SH-SY5Y (cell line): Measurements from ENCODE around the gene PTPRA.

Source experiments
- GATA2 ChIP-seq: IDR thresholded peaks from 2 replicates; pipeline ENCODE4 v1.6.1; 2011; ENCODE audit warnings: mild to moderate bottlenecking, low read depth, low read length
- GATA3 ChIP-seq: IDR thresholded peaks from 2 replicates; pipeline ENCODE4 v1.6.1; 2011; ENCODE audit warnings: low read depth, mild to moderate bottlenecking, low read length, moderate library complexity

PTPRA gene

GRCh38 chr20:3013771-3014170 is 140.5 kb downstream of the PTPRA start:
- TF ChIP-seq GATA2: no peak
- TF ChIP-seq GATA3: no peak

- TF ChIP-seq GATA2 (no peak), GATA3 (no peak)
Observed at GRCh38 chr20:3014179-3014578, 140.9 kb downstream of the PTPRA start.

- TF ChIP-seq GATA3 (no peak), GATA2 (no peak)
Observed at GRCh38 chr20:3014662-3015061, 141.4 kb downstream of the PTPRA start.

- TF ChIP-seq GATA2: no peak
- TF ChIP-seq GATA3: no peak
Observed at GRCh38 chr20:3021327-3021726, 148.0 kb downstream of the PTPRA start.

GRCh38 chr20:3021777-3022176 is 148.5 kb downstream of the PTPRA start:
- TF ChIP-seq GATA2: no peak
- no peak for TF ChIP-seq GATA3

- no peak for TF ChIP-seq GATA3
- no peak for TF ChIP-seq GATA2
Observed at GRCh38 chr20:3027987-3028386, 154.7 kb downstream of the PTPRA start.

GRCh38 chr20:3031524-3032147 is 158.4 kb downstream of the PTPRA start:
- TF ChIP-seq GATA3: no peak
- no peak for TF ChIP-seq GATA2

GRCh38 chr20:3032624-3033023 is 159.3 kb downstream of the PTPRA start:
- TF ChIP-seq GATA3 (no peak), GATA2 (no peak)

- TF ChIP-seq GATA3 (no peak), GATA2 (no peak)
Observed at GRCh38 chr20:3037654-3038053, 164.4 kb downstream of the PTPRA start.

GRCh38 chr20:3038454-3038853 is 165.2 kb downstream of the PTPRA start:
- TF ChIP-seq GATA3 (no peak), GATA2 (no peak)

GRCh38 chr20:3039426-3039825 is 166.1 kb downstream of the PTPRA start:
- no peak for TF ChIP-seq GATA2
- TF ChIP-seq GATA3: no peak

GRCh38 chr20:3040086-3040485 is 166.8 kb downstream of the PTPRA start:
- TF ChIP-seq GATA2 (no peak), GATA3 (no peak)

GRCh38 chr20:3041854-3042409 is 168.7 kb downstream of the PTPRA start:
- TF ChIP-seq GATA2 (no peak), GATA3 (no peak)

GRCh38 chr20:3042625-3043024 is 169.3 kb downstream of the PTPRA start:
- TF ChIP-seq GATA2 (no peak), GATA3 (no peak)

GRCh38 chr20:3043322-3043721 is 170.0 kb downstream of the PTPRA start, which contains the start of gene GNRH2:
TSS of gene GNRH2 (plus strand) at chr20:3043622. CDS start at chr20:3044415, 793 bp downstream.
- TF ChIP-seq GATA3: no peak
- no peak for TF ChIP-seq GATA2

GRCh38 chr20:3044336-3044965 is 171.2 kb downstream of the PTPRA start:
- TF ChIP-seq GATA3 (no peak), GATA2 (no peak)
